Stimulated activated CD4-positive, alpha-beta T cell treated with anti-CD3 and anti-CD28 coated beads, Interleukin-2, amount 100 ng/mL, for 48 hours (primary cell): ENCODE results near the gene ATG16L2.
"Not testable (repeated sequence)": the region's sequence is repeated elsewhere in the genome, so short reads cannot be mapped to it uniquely, and the experiment has no call there.

Source experiments
- DNase-seq, 2 donors: peaks; one replicate each; pipeline ENCODE4 v3.0.0-alpha.2; 2020

Gene ATG16L2

GRCh38 chr11:72805216-72805615, 9.0 kb upstream of the ATG16L2 start:
- no peak for DNase-seq

- DNase-seq = not testable (repeated sequence)
These were observed 7.8 kb upstream of the ATG16L2 start for GRCh38 chr11:72806378-72806777.

DNA sequence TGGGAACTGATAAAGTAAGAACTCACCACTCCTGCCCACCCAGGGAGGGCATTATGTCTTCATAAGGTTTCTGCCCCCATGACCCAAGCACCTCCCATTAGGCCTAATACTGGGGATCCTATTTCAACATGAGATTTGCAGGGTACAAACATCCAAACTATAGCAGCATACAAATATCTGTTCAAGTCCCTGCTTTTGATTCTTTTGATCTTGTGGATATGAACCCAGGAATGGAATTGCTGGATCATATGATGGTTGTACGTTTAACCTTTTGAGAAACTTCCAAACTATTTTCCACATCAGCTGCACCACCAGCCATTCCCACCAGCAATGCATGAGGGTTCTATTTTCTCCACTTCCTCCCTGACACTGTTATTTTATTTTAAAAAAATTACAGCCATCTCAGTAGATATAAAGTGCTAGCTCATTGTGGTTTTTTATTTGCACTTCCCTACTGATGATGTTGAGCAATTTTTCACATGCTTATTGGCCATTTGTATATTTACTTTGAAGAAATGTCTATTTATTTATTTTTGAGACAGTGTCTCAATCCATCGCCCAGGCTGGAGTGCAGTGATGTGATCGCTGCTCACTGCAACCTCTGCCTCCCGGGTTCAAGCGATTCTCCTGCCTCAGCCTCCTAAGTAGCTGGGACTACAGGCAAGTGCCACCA, 7.1 kb upstream of the ATG16L2 start:
- DNase-seq = no peak

- no peak for DNase-seq
These were observed 6.4 kb upstream of the ATG16L2 start for GRCh38 chr11:72807792-72808191.

DNA sequence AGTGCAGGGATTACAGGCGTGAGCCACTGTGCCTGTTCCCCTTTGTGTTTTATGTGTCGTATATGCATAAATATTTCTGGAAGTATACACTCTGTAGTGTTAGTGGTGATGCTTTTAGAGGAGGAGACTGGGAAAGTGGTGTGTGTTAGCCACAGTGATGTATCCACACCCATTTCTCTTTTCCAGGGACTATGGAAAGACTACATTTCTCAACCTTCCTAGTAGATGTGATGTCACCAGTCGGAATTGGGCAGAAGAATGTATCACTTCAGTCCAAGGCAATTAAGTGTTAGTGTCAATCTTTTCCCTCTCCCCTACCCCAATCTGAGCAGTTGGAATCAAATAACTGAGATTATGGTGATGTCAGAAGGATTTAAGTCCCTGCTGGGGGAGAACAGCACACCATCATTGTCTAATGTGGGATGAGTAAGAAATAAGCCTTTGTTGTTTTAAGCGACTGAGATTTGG, 5.8 kb upstream of the ATG16L2 start:
- DNase-seq = no peak

DNA sequence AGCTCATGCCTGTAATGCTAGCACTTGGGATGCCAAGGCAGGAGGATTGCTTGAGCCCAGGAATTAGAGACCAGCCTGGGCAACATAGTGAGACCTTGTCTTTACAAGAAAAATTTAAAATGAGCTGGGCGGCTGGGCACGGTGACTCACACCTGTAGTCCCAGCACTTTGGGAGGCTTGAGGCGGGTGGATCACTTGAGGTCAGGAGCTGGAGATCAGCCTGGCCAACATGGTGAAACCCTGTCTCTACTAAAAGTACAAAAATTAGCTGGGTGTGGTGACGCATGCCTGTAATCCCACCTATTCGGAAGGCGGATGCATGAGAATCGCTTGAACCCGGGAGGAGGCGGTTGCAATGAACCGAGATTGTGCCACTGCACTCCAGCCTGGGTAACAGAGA, 2.5 kb upstream of the ATG16L2 start:
- not testable (repeated sequence) for DNase-seq

DNA sequence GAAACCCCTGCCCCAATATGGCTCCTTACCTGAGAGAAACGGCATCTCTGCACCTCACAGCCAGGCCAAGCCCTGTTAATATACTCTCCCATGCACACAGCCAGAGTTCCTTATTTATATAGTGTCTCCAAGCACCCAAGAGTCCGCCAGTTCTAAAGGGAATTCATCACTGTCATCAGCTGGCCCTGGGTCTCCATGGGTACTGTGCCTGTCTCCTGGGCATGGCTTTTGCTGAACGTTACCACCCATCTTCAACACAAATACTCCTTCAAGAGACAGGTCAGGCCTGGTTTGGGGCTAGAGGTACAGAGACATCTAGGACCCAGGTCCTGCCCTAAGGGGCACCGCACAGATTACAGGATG, 1.6 kb upstream of the ATG16L2 start:
- DNase-seq = no peak

DNA sequence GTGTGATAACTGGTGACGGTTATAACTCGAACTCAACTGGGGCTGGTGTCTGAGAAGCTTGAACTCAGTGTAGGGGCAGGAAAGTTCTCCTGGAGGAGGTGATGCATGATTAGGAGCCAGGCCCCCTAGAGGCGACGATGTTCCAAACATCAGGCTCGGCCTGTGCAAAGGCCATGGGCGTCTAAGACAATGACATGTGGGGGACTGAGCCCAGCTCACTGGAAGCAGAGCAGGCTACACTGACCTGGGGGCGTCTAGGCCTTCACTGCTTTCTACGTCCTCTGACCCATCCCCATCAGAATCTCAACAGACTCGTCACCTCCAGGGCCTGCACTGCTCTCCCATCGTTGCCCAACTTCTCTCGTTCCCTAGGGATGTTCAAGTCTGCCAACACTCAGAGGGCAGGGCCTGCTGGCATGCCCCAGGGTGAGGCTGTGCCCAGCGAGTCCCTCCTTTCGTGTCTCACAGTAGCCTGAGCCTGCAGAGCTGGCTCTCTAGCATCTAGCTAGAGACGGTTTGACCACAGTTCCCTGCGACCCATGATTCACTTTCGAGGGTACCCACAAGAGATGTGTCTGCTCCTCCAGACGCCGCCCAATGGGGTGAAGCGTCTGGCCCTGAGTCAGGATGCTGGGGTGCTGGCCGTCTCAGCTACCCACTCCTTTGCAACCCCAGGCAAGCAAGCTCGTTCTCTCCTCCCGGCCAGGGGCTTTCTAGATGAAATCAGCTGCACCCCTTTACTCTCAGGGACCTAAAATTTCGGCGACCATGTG, 1.1 kb upstream of the ATG16L2 start:
- DNase-seq = peak; percentile 65 to 67

GRCh38 chr11:72813740-72814285, 398 bp upstream of the ATG16L2 start:
- peak in 1 of 2 donors; percentile 75 for DNase-seq

- DNase-seq = no peak
These were observed 953 bp downstream of the ATG16L2 start for GRCh38 chr11:72815110-72815618.

DNA sequence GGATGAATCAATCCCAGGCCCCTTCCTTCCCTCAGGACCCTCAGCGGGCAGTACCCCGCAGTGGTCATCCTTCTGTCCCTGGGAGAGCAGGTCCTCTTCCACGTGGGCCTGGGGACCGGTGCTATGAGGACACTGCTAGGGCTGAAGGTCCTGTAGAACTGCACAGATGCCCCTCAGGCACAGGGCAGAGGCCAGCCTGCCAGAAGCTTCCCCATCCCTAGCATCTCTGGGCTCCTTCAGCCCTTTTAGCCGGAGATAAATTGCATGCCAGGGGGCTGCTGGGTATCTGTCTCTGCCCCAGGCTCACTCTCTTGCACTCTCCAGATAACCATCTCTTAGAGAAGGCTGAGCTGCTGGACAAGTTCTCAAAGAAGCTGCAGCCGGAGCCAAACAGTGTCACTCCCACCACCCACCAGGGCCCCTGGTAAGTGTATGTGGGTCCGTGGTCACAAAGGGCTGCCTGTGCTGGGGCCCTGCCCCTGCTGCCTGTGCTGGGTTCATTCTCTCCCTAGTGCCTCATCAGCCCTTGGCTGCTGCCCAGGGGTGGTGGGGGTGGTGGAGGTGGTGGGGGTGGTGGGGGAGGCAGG, 2.3 kb downstream of the ATG16L2 start:
- DNase-seq = no peak

GRCh38 chr11:72817966-72818365, 3.8 kb downstream of the ATG16L2 start:
- no peak for DNase-seq

DNA sequence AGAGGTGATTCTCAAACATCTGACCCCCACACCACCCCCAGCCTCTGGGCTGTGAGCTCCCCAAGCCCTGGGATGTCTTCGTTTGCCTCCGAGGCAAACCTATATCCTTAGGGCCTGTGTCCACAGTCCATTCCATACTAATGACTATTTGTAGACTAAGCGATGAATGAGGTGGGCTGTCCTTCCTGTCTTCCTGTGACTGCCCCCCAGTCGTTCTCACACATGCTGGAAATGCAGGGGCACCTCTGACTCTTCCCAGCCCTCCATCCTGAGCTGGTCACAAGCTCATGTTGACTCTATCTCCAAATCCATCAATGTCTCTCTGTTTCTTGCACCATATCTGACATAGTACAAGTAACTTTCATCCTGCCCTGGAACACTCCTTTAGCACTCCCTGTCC, 4.8 kb downstream of the ATG16L2 start:
- no peak for DNase-seq

- DNase-seq = no peak
These were observed 6.4 kb downstream of the ATG16L2 start for GRCh38 chr11:72820439-72821139.

- DNase-seq = no peak
These were observed 7.2 kb downstream of the ATG16L2 start for GRCh38 chr11:72821221-72821919.

- DNase-seq = peak; percentile 88 to 94
These were observed 7.9 kb downstream of the ATG16L2 start for GRCh38 chr11:72821920-72822799.

GRCh38 chr11:72823105-72823804, 9.0 kb downstream of the ATG16L2 start:
- no peak for DNase-seq

GRCh38 chr11:72824020-72824419, 9.8 kb downstream of the ATG16L2 start:
- no peak for DNase-seq

DNA sequence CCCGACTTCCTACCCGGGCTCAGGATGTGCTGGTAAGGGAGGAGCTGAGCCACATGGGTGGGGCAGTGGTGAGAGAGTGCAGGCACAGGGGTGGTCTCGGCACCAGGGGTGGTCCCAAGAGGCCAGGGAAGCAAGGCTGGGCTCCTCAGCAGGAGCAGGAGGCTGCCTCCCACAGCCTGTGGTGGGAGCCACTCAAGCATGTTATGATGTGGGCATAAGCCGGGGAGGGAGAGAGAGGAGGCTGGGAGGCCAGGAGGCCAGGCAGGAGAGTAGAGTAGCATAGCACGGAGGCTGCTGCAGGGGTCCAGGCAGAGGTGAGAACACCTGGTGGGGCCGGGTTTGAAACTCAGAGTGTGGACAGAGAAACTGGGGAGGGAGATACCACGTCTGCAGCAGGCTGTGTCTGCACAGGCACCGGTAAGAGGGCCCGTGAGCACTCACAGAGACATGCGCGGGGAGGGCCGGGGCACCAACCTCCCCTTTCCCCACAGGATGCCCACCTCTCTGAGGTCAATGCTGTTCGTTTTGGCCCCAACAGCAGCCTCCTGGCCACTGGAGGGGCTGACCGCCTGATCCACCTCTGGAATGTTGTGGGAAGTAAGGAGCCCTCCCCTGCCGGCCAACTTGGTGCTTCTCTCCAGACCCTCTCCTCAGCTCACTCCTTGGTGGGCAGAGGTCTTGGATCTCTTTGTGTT, 10.7 kb downstream of the ATG16L2 start:
- no peak for DNase-seq

GRCh38 chr11:72825661-72826060, 11.4 kb downstream of the ATG16L2 start:
- no peak for DNase-seq
